ENCODE measurements around the gene RTL10. TPM values are rescaled to one million over a fixed set of nuclear protein-coding genes. Genes with fewer than 3 reads are reported as not detected.

Gene RTL10
- polyA plus RNA-seq, 2 of the 4 experiments (the other 2 are of a cell fraction): 4.4 to 5.1 TPM

- TF ChIP-seq CHD2 (IDR thresholded peaks at IDR 0.05; ENCODE audit: low read length, partially characterized antibody): no peak
- no peak for TF ChIP-seq POLR2AphosphoS2 (conservative IDR thresholded peaks at IDR 0.05; ENCODE audit: low read length)
- TF ChIP-seq HDAC2 (IDR thresholded peaks at IDR 0.05): no peak
- no peak for TF ChIP-seq ZC3H11A (IDR thresholded peaks at IDR 0.05)
These were observed at the start of gene RTL10, which contains the start of gene GNB1L (continued) for GRCh38 chr22:19854778-19855503.

- TF ChIP-seq CBX8 (IDR thresholded peaks at IDR 0.05) (no peak), BCL3 (IDR thresholded peaks at IDR 0.05) (no peak), CBX2 (IDR thresholded peaks at IDR 0.05; ENCODE audit: borderline replicate concordance, low read depth) (no peak), KDM1A (IDR thresholded peaks at IDR 0.05; ENCODE audit: low read depth) (no peak)
- ATAC-seq (no peak), FAIRE-seq (no peak), DNase-seq (ENCODE audit: low read depth in 1 of 2, low spot score in 1 of 2) (no peak)
- no peaks in the 10 kb centered on the region for H3K4me1 ChIP-seq
- ChIA-PET CTCF (interaction anchor here (2.3 to 6.6 kb wide), 2 partner anchors 148 to 173 kb away, joined by 8 to 56 read pairs; no protein-coding TSS in a partner anchor), POLR2A (no interaction called here)
- WGBS (ENCODE audit: missing lambda C conversion rate): 82% methylated on average over 13 of the region's 16 CpGs
- H3K9me3 ChIP-seq: no peaks in the 10 kb centered on the region
- no peak overlapping the region for H3K4me2 ChIP-seq
- H3K4me3 ChIP-seq: no peak overlapping the region
- no peak overlapping the region for H3K27ac ChIP-seq
These were observed 49.6 kb upstream of the RTL10 start for GRCh38 chr22:19904174-19904856.

- CTCF ChIA-PET: interaction anchor here (1.0 to 6.6 kb wide), 4 partner anchors 9 to 173 kb away, joined by 3 to 56 read pairs (median 10); no protein-coding TSS in a partner anchor
- no peak overlapping the region for H3K4me3 ChIP-seq
- no peak for DNase-seq (ENCODE audit: low read depth in 1 of 2, low spot score in 1 of 2)
- 86% methylated on average over 12 of the region's 12 CpGs for WGBS (ENCODE audit: missing lambda C conversion rate)
- ATAC-seq: no peak
- no peaks in the 10 kb centered on the region for H3K9me3 ChIP-seq
- TF ChIP-seq ZFP36 (IDR thresholded peaks at IDR 0.05; ENCODE audit: borderline replicate concordance, partially characterized antibody) (no peak), NFE2L2 (conservative IDR thresholded peaks at IDR 0.05; ENCODE audit: low read length) (no peak), ELK1 (IDR thresholded peaks at IDR 0.05; ENCODE audit: low read depth, low read length) (no peak), RAD21 (conservative IDR thresholded peaks at IDR 0.05 in 1 of 2, IDR thresholded peaks at IDR 0.05 in 1 of 2) (no peak), RCOR1 (IDR thresholded peaks at IDR 0.05; ENCODE audit: low read depth, low read length) (no peak), ESRRA (IDR thresholded peaks at IDR 0.05; ENCODE audit: borderline replicate concordance, low read length) (no peak), CTCF (IDR thresholded peaks at IDR 0.05) (no peak), NR3C1 (IDR thresholded peaks at IDR 0.05) (no peak), HOXB13 (CRISPR knock-in tag; IDR thresholded peaks at IDR 0.05; ENCODE audit: low read depth) (no peak)
- POLR2A ChIA-PET: no interaction called here
- no peak for FAIRE-seq
- H3K4me2 ChIP-seq: no peak overlapping the region
- no peak overlapping the region for H3K27ac ChIP-seq
- H3K4me1 ChIP-seq: no peaks in the 10 kb centered on the region
These were observed 48.8 kb upstream of the RTL10 start for GRCh38 chr22:19903513-19903912.
